HuH-7.5 (cell line): ENCODE measurements around the gene PCNX3.
A peak's percentile ranks its signal among the peaks of the same experiment; 100 is the strongest.

ENCODE experiments used
- DNase-seq: peaks from one replicate; pipeline ENCODE4 v3.0.0; 2011; ENCODE audit warnings: low spot score

The PCNX3 gene

DNA sequence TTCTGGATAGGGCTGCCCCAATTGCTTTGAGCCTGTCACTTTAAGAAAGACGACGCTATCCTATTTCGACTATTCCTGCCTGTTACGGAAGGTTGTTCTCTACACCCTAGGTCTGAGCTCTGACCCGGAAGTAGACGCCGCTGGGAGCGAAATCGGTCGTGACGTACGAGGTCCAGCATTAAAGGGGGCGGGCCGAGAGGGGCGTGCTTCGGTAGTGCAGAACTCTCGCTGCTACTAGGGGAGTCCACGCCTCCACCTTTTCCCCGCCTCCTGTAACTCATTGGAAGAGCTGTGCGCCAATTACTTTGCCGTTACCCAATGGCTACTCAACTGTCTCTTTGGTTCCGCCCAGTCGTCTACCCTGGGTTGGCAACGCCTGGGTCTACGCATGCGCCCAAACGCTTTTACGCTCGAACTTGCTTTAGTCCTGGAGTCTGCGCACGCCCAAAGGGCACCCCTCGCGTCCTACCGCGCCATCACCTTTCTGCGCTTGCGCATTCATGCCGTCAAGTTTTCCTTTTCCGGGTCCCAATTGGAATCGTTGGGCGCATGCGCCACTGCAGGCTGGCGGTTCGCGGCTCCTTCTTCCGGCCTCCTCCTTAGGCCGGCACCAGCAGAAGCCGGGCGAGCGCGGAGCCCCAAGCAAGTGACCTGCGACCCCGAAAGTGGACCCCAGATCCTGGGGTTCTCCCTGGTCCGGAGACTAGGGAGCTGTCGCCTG lies at the start of gene PCNX3:
Gene PCNX3 (plus strand): TSS at position 548 of the 721 bp plus-strand sequence. CDS start 536 bp downstream, outside the sequence.
- peak; percentile 100 for DNase-seq

DNA sequence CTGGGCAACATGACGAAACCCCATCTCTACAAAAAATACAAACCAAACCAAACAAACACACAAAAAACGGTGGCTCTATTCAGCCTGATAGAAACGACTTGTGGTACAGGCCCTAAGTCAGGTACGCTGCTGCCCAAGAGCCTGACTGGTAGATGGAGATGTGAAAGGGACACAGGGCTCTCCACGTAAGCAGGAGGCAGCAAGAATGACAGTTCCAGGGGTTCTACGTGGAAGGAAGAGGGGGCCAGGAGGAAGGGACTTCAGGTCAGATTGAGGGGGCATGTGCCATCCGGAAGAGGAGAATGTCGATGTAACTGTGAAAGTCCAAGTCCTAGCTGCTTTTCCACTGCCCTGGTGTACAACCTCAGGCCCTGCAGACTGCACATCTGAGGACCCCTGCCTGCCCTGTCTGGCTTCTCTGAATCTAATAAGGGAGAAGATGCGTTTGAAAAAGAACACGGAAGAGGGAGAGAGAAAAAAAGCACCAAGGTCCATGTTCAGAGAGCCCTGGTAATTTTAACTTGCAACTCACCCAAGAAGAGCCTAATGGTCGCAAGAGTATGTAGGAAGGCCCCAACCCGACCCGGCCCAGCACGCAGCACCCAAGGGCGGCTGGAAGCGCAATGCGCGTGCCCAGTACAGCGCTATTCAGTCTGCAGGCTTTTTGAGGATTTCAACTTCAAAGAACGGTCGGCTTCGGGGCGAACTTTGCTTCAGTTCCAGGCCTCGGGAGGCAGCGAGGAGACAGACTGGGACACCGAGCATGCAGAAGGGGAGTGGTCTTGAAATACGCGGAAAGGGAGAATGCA lies 46.2 kb upstream of the PCNX3 start:
- no peak for DNase-seq

DNA sequence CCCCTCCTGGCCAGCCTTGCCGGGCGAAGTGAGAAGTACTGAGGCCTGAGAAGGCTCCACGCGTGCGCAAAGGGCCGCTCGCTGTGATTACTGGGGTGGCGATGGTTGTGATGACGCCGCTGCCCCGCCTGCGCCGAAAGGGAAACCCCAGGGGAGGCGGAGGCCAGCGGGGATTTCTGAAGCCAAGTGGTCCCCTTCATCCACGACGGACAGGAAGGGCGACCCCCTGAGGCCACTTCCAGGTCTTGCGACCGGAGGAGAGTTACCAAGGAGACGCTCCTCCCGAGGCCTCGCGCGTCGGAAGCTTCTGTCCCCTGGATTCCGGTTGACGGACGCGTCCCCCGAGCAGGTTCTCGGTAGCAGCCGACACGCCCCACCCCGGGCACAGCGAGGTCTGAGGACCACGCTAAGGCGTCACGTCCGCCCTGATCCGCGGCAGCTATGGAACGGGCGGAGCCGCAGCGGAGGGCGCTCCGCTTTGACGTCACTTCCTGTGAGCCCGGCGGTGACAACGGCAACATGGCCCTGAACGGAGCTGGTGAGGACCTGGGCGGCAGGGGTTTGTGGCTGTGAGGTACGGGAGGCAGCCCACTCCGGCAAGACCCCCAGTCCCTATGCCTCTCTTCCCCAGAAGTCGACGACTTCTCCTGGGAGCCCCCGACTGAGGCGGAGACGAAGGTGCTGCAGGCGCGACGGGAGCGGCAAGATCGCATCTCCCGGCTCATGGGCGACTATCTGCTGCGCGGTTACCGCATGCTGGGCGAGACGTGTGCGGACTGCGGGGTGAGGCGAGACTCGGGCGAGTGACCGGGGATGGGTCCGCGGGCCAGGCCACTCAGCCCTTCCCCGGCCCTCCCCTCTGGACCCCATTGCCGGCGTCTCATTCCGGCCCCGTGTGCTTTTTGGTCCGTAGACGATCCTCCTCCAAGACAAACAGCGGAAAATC lies 45.3 kb upstream of the PCNX3 start, which contains the start of gene ZNRD2:
Gene ZNRD2 (plus strand): TSS at position 505 of the 946 bp plus-strand sequence. CDS start 15 bp downstream, at position 520.
- peak; percentile 98 for DNase-seq

DNA sequence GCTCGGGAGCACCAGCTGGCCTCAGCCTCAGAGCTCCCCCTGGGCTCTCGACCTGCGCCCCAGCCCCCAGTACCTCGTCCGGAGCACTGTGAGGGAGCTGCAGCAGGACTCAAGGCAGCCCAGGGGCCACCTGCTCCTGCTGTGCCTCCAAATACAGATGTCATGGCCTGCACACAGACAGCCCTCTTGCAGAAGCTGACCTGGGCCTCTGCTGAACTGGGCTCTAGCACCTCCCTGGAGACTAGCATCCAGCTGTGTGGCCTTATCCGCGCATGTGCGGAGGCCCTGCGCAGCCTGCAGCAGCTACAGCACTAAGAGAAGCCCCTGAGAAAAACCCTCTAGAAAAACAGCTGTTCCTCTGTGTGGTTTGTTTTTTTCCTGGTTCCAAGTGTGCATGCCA lies 44.2 kb upstream of the PCNX3 start:
- DNase-seq = no peak

DNA sequence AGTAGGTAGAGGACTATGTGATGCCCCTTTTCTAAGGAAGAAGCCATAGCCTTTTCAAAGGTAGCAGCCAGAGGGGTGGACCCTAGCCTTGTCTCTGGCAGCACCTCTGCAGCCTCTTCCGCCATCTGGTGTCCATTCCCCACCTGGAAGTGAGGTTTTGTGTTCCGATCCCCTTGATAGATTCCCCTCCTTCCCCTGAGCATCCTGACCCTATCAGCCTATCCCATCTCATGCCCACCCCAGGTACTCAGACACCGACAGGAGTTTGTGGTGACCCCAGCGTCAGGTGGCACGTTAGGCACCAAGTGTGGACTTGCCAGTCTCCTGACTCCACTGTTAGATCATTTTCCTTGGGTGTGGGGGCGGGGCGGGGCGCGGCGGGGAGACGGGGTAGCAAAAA lies 43.6 kb upstream of the PCNX3 start:
- peak; percentile 75 for DNase-seq

DNA sequence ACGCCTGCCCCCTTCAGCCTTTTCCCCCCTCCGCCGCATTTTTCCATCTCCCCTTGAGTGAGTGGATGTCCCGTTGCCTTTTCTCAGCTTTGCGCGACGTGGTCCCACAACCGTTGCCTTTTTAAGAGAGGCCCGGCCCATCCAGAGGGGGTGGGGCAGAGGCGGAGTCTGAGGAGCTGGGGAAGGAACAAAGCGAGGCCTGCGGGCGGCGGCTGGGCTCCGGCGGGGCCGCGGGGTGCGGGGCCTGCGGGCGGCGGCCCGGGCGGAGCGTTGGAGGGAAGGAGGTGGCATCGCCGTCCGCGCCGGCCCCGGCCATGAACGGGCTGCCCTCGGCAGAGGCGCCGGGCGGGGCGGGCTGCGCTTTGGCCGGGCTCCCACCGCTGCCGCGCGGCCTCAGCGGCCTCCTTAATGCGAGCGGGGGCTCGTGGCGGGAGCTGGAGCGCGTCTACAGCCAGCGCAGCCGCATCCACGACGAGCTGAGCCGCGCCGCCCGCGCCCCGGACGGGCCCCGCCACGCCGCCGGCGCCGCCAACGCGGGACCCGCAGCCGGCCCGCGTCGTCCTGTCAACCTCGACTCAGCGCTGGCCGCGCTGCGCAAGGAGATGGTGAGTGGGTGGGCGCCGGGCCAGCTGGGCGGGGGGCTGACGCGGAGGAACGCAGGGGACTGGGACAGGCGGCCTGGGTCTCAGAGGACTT lies 43.1 kb upstream of the PCNX3 start, which contains the start of gene FAM89B:
Gene FAM89B (plus strand): TSS at position 183 of the 696 bp plus-strand sequence. CDS start 132 bp downstream, at position 315.
- peak; percentile 89 for DNase-seq

DNA sequence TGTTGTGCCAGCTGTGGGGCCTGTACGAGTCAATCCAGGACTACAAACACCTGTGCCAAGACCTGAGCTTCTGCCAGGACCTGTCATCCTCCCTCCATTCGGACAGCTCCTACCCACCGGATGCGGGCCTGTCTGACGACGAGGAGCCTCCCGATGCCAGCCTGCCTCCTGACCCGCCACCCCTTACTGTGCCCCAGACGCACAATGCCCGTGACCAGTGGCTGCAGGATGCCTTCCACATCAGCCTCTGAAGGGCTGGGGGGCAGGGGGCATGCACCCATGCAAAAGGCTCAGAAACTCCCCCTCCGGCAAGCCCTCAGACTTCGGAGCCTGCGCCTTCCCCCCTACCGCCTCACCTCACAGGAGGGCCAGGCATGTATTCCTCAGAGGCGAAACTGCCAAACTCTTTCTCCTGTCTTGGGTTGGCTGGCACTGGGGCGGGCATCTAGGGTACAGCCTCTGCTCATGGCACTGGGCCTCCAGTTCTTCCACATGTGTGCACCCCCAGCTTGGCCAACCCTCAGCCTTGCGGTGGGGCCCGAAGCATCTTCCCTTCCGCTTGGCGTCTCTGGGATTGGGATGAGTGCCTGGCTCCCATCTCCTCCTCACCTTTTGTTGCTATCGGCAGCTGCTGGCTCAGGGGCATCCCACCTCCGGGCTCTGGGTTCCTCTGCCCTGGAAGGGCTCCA lies 42.0 kb upstream of the PCNX3 start:
- DNase-seq = no peak

DNA sequence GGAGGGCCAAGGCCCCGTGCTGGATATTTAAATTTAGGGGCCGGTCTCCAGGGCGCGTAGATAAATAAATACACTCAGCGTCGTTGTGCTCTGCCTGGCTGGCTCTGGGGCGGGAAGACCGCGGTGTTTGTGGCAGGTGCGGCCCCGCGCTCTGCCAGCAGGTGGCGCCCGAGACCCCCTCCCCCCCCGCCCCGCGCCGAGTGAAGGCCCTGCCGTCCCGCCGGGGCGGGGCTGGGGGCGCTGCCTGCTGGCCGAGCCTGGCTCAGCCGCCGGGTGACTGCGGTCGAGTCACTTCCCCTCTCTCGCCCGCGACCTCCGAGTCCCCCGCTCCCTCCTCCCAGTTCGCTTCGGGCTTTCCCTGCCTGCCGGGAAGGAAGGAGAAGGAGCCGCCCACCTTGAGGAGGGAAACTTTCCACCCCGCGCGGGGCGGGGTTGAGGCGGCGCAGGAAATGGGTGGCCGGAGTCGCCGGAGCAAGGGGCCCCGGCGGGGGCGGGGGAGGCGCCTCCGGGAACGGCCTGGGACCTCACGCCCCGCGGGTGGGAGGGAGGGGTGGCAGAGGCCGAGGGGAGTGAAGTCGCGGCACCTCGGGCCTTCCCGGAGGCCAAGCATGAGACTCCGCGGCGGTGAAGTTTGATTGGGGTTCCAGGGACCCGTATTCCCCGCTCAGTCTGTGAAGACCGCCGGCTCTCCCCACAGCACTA lies 41.3 kb upstream of the PCNX3 start:
- peak; percentile 99 for DNase-seq

DNA sequence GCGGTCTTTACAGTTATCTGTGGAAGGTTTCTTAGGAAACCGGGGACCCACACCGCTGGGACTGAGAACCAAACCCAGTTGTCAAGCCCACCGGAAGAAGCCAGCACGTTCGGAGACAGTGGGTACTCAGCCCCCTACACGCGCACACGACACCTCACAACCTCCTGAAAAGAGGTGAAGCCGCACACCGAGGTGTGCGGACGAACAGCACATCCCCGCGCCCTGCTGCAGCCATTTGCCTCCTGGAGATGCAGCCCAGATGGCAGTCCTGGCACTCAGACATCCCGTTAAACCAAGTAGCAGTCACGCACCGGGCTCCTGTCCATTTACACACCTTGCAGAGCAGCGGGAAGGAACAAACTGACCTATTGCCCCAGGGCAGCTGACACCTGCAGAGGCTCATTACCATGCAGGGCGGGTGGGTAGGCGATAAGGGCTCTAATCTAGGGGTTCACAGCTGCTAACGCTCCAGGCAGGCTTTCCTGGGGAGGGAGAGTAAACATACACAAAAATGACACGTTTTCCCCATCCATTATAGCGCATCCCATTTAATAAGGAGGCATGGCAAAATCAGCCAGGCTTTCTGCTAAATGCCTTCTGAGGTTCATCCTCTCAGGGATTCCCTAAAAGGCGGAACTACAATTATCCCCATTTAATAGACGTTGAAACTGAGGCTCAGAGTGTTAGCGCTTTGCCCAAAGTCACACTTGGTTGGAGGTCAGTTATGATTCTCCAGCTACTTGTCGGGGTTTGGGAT lies 40.6 kb upstream of the PCNX3 start:
- DNase-seq = peak; percentile 69

DNA sequence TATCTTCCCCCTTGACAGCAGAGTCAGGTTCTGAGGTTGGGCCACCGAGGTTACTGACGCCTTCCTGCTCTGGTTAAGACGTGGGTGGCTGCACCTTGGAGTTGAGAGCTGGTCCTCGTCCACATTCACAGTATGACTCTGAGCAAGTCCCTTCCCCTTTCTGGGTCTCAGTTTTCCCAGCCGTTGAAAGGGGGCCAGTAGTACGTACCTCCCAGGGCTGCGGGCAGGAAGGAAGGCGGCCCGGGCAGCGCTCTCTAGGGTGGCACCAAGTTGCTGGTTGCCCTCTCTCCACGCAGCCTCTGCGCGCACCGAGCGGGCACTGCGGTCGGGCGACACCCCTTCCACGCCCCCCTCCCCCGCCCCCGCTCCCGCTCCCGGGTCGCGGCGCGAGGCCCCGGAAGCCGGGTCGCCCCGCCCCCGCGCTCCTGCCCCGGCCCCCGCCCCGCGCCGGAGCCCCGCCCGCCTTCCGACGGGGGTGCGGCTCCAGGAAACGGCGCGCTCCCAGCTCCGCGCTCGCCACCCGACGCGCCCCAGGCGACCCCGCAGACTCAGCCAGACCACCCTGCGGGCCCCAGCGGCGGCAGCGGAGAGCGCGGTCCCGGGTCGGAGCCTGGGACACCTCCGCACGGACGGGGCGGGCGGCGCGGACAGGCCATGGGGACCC lies 39.9 kb upstream of the PCNX3 start, which contains the start of gene EHBP1L1:
Gene EHBP1L1 (plus strand): TSS at position 486 of the 664 bp plus-strand sequence. CDS start 250 bp downstream, outside the sequence.
- peak; percentile 87 for DNase-seq

DNA sequence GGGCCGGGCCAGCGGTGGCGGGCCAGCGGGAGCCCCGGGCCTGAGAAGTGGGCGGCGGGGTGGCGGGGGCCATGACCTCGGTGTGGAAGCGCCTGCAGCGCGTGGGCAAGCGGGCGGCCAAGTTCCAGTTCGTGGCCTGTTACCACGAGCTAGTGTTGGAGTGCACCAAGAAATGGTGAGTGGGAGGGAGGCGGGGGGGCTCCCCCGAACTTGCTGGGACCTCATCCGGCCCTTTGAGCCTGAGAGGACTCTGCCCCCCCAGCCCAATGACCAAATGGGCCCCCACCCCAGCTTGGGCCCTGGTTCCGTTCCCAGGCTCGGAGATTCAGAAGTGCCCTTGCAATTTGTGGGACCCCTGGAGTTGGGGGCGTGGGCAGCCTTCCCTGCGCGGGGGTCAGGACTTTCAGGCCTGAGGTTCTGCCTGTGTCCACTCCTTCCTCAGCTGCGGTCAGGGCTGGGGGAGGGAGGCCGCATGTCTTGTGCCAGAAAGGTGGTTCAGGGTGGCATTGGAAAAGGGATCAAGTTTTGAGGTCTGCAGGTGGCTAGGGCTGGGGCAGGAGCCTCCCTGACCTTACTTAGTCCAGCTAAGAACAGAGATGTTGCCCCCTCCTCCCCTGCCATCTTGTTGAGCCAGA lies 39.2 kb upstream of the PCNX3 start:
- DNase-seq = no peak

DNA sequence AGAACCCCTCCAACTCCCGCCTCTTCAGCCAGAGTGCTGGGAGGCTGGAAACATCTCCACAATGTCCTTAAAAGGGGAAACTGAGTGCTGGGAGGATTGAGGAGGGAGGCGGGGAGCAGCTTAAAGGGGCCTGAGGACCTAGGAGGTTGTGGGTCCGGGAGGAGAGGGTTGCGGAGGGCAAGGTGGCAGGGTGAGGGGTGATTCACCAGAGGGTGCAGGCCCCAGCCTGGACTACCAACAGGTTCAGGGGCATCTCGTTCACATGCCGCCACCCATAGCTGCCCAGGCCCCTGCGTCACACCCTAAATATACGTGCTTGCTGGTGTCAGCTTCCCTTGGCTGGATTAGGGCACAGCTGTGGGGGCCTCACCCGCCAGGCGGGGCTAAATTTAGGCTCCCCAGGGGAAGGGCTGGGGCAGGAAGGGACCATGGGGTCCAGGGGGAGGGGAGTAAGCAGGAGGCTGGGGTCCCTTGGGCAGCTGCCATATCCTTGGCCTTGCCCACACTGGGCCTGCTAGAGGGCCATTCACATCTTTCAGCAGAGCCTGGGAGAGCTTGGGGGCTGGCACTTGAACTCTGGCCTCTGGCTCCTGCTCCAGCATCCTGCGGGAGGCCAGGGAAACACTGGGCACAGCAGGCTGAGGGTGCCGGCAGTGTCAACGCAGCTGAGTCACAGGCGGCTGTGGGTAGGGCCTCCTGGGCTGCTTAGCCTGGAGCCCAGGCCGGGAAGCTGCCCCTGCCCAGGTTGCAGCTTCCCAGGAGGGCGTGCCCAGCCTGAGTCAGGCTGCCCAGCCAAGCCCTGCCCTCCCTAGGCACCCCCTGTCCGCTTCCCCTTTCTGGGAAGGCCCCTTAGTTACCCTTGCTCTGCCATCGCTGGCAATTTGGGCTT lies 38.5 kb upstream of the PCNX3 start:
- no peak for DNase-seq

DNA sequence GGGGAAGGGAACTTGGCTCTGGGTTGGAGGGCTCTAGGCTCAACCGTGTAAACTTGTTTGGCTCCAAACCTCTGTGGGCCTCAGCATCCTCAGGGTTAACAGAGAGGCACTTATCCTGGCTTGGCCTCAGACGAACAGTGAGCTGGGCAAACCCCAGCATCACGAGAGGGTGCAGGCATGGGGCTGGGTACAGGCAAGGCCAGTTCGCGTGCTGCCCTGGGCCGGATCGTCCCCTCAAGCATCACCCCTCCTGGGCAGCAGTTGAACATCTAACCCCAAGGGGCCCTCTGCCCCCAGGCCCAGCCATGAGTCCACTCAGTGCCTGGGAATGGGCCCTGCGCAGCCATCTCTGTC lies 37.8 kb upstream of the PCNX3 start:
- DNase-seq = no peak

DNA sequence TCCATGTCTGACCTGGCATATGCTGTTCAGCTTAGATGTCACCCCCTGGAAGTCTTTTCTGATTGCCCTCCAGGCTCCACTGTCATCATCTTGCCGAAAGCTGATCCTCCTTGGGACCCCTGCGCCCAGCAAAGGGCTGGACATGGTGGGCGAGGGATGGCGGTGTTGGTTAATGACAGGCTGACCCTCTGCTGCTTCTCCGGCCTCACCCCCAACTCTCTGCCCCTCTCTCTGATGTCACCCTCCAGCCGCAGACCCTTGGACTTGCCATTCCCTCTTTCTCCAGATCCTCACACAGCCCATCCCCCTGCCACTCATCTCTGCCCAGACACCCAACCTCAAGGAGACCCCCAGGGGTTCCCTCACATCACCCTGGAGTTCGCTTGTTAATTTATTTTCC lies 37.4 kb upstream of the PCNX3 start:
- no peak for DNase-seq

DNA sequence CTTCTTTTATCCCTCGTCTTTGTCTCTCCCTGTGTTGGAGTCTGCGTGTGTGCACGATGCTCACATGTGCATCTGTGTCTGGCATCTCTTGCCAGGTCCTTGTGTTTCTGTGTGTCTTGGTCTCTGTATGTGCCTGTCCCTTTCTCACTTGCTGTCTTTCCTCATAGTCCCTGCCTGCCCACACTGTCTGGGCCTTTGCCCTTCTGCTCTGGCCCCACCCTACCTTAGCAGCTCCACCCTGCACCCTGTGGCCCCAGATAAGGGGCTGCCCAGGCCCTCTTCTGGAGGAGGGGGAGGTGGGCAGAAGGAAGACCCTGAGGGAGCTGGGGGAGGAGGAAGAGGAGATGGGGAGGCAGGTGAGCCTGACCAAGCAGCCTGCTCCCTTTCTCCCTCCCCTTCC lies 36.9 kb upstream of the PCNX3 start:
- DNase-seq = no peak

DNA sequence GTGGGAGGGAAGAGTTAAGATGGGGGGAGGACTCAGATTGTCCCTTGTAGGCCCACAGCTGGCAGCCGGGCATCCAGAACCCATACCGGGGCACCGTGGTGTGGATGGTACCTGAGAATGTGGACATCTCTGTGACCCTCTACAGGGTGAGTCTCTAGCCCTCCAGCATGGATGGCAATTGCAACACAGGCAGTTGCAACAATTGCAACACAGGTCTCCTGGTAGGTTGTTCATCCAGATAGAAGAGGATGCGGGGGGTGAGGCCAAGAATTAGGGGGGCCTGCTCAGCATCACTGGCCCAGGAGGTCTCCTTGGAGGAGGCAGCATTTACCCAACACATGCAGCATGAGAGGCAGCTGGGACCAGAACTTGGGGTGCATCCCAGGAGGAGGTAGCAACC lies 36.3 kb upstream of the PCNX3 start:
- no peak for DNase-seq

DNA sequence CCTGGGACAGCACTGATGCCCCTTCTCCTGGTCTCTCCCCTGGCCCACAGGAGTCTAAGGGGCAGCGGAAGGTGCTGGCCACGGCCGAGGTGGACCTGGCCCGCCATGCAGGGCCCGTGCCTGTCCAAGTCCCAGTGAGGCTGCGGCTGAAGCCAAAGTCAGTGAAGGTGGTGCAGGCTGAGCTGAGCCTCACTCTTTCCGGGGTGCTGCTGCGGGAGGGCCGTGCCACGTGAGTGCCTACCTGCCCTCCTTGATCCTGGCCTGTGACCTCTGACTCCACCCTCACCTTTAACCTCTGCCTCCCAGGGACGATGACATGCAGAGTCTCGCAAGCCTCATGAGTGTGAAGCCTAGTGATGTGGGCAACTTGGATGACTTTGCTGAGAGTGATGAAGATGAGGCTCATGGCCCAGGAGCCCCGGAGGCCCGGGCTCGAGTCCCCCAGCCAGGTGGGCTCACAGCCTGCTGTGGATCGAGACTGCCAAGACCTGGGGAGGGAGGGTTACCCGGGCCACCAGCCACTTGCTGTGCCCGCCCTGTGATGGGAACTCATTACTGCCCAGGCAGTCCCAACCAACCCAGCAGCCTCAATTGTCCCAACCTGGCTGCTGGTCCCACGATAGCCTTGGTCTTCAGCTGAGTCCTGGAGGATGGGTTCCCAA lies 35.4 kb upstream of the PCNX3 start:
- no peak for DNase-seq
